H9 (cell line): ENCODE results near the gene USP28. TPM values are rescaled to one million over a fixed set of nuclear protein-coding genes. Genes with fewer than 3 reads are reported as not detected.

Experiments
- DNase-seq: peaks from one replicate; pipeline ENCODE4 v3.0.0-alpha.2; 2017
- H2AFZ ChIP-seq: one replicate; pipeline ENCODE4 v1.6.1; 2013; ENCODE audit warnings: mild to moderate bottlenecking, low read length, control low read depth, moderate library complexity
- H2AK5ac ChIP-seq: 2 replicates; pipeline ENCODE4 v1.6.1; 2013; ENCODE audit warnings: low read length, control low read depth, mixed read lengths; ENCODE audit not compliant: insufficient read length
- H2BK120ac ChIP-seq: one replicate; pipeline ENCODE4 v1.6.1; 2013; ENCODE audit warnings: low read depth, mild to moderate bottlenecking, low read length, control low read depth, inconsistent platforms; ENCODE audit not compliant: poor library complexity, severe bottlenecking
- H2BK12ac ChIP-seq: 2 replicates; pipeline ENCODE4 v1.6.1; 2013; ENCODE audit warnings: low read length, control low read depth, mixed read lengths, low read depth; ENCODE audit not compliant: insufficient read length
- H2BK15ac ChIP-seq: 2 replicates; pipeline ENCODE4 v1.6.1; 2013; ENCODE audit warnings: low read depth, low read length, control low read depth
- H2BK20ac ChIP-seq: one replicate; pipeline ENCODE4 v1.6.1; 2013; ENCODE audit warnings: low read depth, mild to moderate bottlenecking, low read length, control low read depth, inconsistent platforms; ENCODE audit not compliant: poor library complexity, severe bottlenecking
- H2BK5ac ChIP-seq: 2 replicates; pipeline ENCODE4 v1.6.1; 2013; ENCODE audit warnings: low read length, control low read depth, mixed read lengths; ENCODE audit not compliant: insufficient read length
- H3K14ac ChIP-seq: 2 replicates; pipeline ENCODE4 v1.6.1; 2013; ENCODE audit warnings: low read length, control low read depth; ENCODE audit not compliant: insufficient read depth
- H3K18ac ChIP-seq: 2 replicates; pipeline ENCODE4 v1.6.1; 2013; ENCODE audit warnings: low read depth, mild to moderate bottlenecking, mixed read lengths, low read length, control low read depth; ENCODE audit not compliant: insufficient read length
- H3K23ac ChIP-seq: 2 replicates; pipeline ENCODE4 v1.6.1; 2013; ENCODE audit warnings: low read length, control low read depth, mixed read lengths, low read depth; ENCODE audit not compliant: insufficient read length
- H3K23me2 ChIP-seq: 2 replicates; pipeline ENCODE4 v1.6.1; 2013; ENCODE audit warnings: low read depth, mild to moderate bottlenecking, mixed read lengths, low read length, control low read depth; ENCODE audit not compliant: insufficient read length, poor library complexity, severe bottlenecking
- H3K27ac ChIP-seq: 2 replicates; pipeline ENCODE4 v1.5.1; 2013; ENCODE audit warnings: low read length, control low read depth, mixed read lengths, low read depth; ENCODE audit not compliant: insufficient read length
- H3K27me3 ChIP-seq: 2 replicates; pipeline ENCODE4 v1.6.1; 2013; ENCODE audit warnings: low read length, control low read depth, inconsistent platforms; ENCODE audit not compliant: insufficient read depth
- H3K4ac ChIP-seq: 2 replicates; pipeline ENCODE4 v1.6.1; 2013; ENCODE audit warnings: low read depth, mild to moderate bottlenecking, control low read depth, inconsistent platforms, low read length, moderate library complexity
- H3K4me1 ChIP-seq: 2 replicates; pipeline ENCODE4 v1.6.1; 2013; ENCODE audit warnings: low read length, control low read depth, inconsistent platforms; ENCODE audit not compliant: insufficient read depth
- H3K4me2 ChIP-seq: 2 replicates; pipeline ENCODE4 v1.6.1; 2013; ENCODE audit warnings: low read length, control low read depth, mixed read lengths; ENCODE audit not compliant: insufficient read length, insufficient read depth
- H3K56ac ChIP-seq: 2 replicates; pipeline ENCODE4 v1.6.1; 2013; ENCODE audit warnings: low read depth, mild to moderate bottlenecking, mixed read lengths, low read length, control low read depth; ENCODE audit not compliant: insufficient read length
- H3K79me1 ChIP-seq: 2 replicates; pipeline ENCODE4 v1.6.1; 2013; ENCODE audit warnings: low read depth, mild to moderate bottlenecking, moderate library complexity, low read length, control low read depth, inconsistent platforms; ENCODE audit not compliant: insufficient read depth, poor library complexity, severe bottlenecking
- H3K79me2 ChIP-seq: 2 replicates; pipeline ENCODE4 v1.6.1; 2013; ENCODE audit warnings: low read length, control low read depth, inconsistent platforms; ENCODE audit not compliant: insufficient read depth
- H3K9ac ChIP-seq: 2 replicates; pipeline ENCODE4 v1.6.1; 2013; ENCODE audit warnings: low read length, control low read depth, mixed read lengths; ENCODE audit not compliant: insufficient read length; ENCODE audit errors: extremely low read depth
- H3K9me3 ChIP-seq: one replicate; pipeline ENCODE4 v1.6.1; 2013; ENCODE audit warnings: low read depth, low read length, inconsistent platforms; ENCODE audit not compliant: control insufficient read depth
- H3T11ph ChIP-seq: one replicate; pipeline ENCODE4 v1.6.1; 2013; ENCODE audit warnings: mild to moderate bottlenecking, low read length, control low read depth, inconsistent platforms
- H4K20me1 ChIP-seq: one replicate; pipeline ENCODE4 v1.6.1; 2013; ENCODE audit not compliant: control insufficient read depth, insufficient read length, insufficient read depth
- H4K5ac ChIP-seq: 2 replicates; pipeline ENCODE4 v1.6.1; 2013; ENCODE audit warnings: low read depth, mild to moderate bottlenecking, mixed read lengths, low read length, control low read depth; ENCODE audit not compliant: insufficient read length
- H4K8ac ChIP-seq: replicated peaks from 2 replicates; pipeline ENCODE4 v1.6.1; 2013; ENCODE audit warnings: low read length, control low read depth, mixed read lengths, low read depth; ENCODE audit not compliant: insufficient read length
- H4K91ac ChIP-seq: 2 replicates; pipeline ENCODE4 v1.6.1; 2013; ENCODE audit warnings: low read depth, mild to moderate bottlenecking, moderate library complexity, mixed read lengths, low read length, control low read depth; ENCODE audit not compliant: insufficient read length
- H3K27ac Mint-ChIP-seq, 3 experiments: 2 replicates in 2 of 3; 3 replicates in 1 of 3; pipeline ENCODE4 v1.8.0; 2020 to 2021; ENCODE audit warnings: mixed read lengths in 3 of 3, mild to moderate bottlenecking in 1 of 3, moderate library complexity in 1 of 3
- H3K27me3 Mint-ChIP-seq: 2 replicates; pipeline ENCODE4 v1.8.0; 2021; ENCODE audit warnings: low read depth, mild to moderate bottlenecking, moderate library complexity, mixed read lengths
- H3K36me3 Mint-ChIP-seq, 3 experiments: 2 replicates in 2 of 3; 3 replicates in 1 of 3; pipeline ENCODE4 v1.8.0; 2020 to 2021; ENCODE audit warnings: low read depth in 3 of 3, mixed read lengths in 3 of 3; ENCODE audit not compliant: insufficient read depth in 1 of 3
- H3K4me1 Mint-ChIP-seq, 2 experiments: 2 replicates each; pipeline ENCODE4 v1.8.0; 2020; ENCODE audit warnings: mixed read lengths in 2 of 2
- H3K4me3 Mint-ChIP-seq, 2 experiments: 2 replicates in 1 of 2; 3 replicates in 1 of 2; pipeline ENCODE4 v1.8.0; 2020 to 2021; ENCODE audit warnings: mild to moderate bottlenecking in 2 of 2, mixed read lengths in 2 of 2, moderate library complexity in 1 of 2
- H3K9me3 Mint-ChIP-seq, 2 experiments: 2 replicates in 1 of 2; 3 replicates in 1 of 2; pipeline ENCODE4 v1.8.0; 2020; ENCODE audit warnings: mild to moderate bottlenecking in 2 of 2, mixed read lengths in 2 of 2, moderate library complexity in 1 of 2
- CTCF ChIP-seq: fragments of 200-600 bp; sonication (generic); conservative IDR thresholded peaks from 3 replicates; pipeline ENCODE4 v1.8.0; 2021; ENCODE audit warnings: antibody characterized with exemption, mild to moderate bottlenecking
- WGBS: extraction: QIAGEN DNeasy Blood & Tissue Kit; methylation state at CpG from one replicate; pipeline ENCODE4 v1.1.7; 2013; ENCODE audit warnings: missing lambda C conversion rate, low lambda C conversion rate, mixed read lengths; ENCODE audit not compliant: insufficient read length; ENCODE audit errors: extremely low coverage; 5-methylcytosine and 5-hydroxymethylcytosine counted together
- total RNA-seq: library from RNA; stranded (reverse); gene quantifications from 2 replicates; pipeline ENCODE4 v1.2.1, GENCODE V29; 2021

Gene USP28
- total RNA-seq, 1 experiment from 2014 or later, result 107 TPM

DNA sequence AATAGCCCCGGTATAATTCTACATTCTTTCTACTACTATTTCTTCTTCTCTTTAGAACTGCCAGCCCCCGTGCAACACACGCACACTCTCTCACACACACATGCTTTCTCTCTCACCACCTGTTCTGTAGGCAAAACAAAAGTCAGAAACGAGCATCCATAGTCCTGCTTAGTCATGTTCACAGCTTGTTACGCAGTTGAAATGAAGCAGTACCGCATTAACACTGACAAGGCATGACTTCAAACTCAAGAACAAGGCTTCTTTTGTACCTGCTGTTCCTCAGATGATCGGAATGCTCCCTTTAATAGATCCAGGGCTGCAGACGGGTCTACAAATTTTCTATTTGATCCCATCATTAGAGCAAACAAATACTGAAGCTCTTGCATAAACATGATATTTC lies 42.2 kb downstream of the USP28 start:
- no peak overlapping the region for H2AFZ ChIP-seq
- H2BK20ac ChIP-seq, result no peak overlapping the region
- H3K9me3 ChIP-seq, result no peaks in the 10 kb centered on the region
- no peak overlapping the region for H2BK120ac ChIP-seq
- no peaks in the 10 kb centered on the region; the same call in 1 of the 2 replicates for H3K4me1 ChIP-seq
- H2BK5ac ChIP-seq, result no peak overlapping the region
- TF ChIP-seq CTCF, result no peak
- H4K5ac ChIP-seq, result no peak overlapping the region
- H4K8ac ChIP-seq, result no peak overlapping the region
- no peak overlapping the region for H3K23ac ChIP-seq
- DNase-seq, result no peak
- no peak overlapping the region for H3K56ac ChIP-seq
- no peaks in the 10 kb centered on the region for H3K4me1 Mint-ChIP-seq
- H3K4me3 Mint-ChIP-seq, result no peak overlapping the region
- 100% methylated on average over 1 of the region's 8 CpGs for WGBS
- peaks cover 6 to 51% (median 43%) of the 10 kb centered on the region in 3 experiments; a peak in 6 of 7 replicates for H3K36me3 Mint-ChIP-seq
- H3K14ac ChIP-seq, result no peak overlapping the region
- no peaks in the 10 kb centered on the region for H3K27me3 ChIP-seq
- no peak overlapping the region for H3K4me2 ChIP-seq
- H2BK12ac ChIP-seq, result no peak overlapping the region
- H3K79me2 ChIP-seq, result peaks cover 5% of the 10 kb centered on the region
- no peak overlapping the region for H3K4ac ChIP-seq
- H2BK15ac ChIP-seq, result no peak overlapping the region
- no peaks in the 10 kb centered on the region for H3K23me2 ChIP-seq
- H3K27ac Mint-ChIP-seq, result peak overlapping the region in 2 of 3 experiments; percentile 5 to 24; a peak in 3 of 7 replicates
- H3T11ph ChIP-seq, result no peak overlapping the region
- H4K20me1 ChIP-seq, result no peaks in the 10 kb centered on the region
- no peak overlapping the region for H3K9ac ChIP-seq
- no peak overlapping the region for H2AK5ac ChIP-seq
- no peak overlapping the region for H3K18ac ChIP-seq
- H3K9me3 Mint-ChIP-seq, result no peaks in the 10 kb centered on the region
- H3K27ac ChIP-seq, result no peak overlapping the region
- H3K27me3 Mint-ChIP-seq, result no peaks in the 10 kb centered on the region
- peaks cover 3% of the 10 kb centered on the region for H3K79me1 ChIP-seq
- no peak overlapping the region for H4K91ac ChIP-seq
